CD14-positive monocyte (primary cell): Measurements from ENCODE around the gene CHST12. TPM values are rescaled to one million over a fixed set of nuclear protein-coding genes. Genes with fewer than 3 reads are reported as not detected.
A peak's percentile ranks its signal among the peaks of the same experiment; 100 is the strongest.

Experiments used
- DNase-seq, 3 donors: peaks; one replicate each; pipeline ENCODE4 v3.0.0-alpha.2; 2011 to 2022
- H2AFZ ChIP-seq: 2 replicates; pipeline ENCODE4 v1.6.0; 2012; ENCODE audit warnings: mild to moderate bottlenecking, low read depth, low read length, inconsistent platforms; ENCODE audit not compliant: insufficient read depth, poor library complexity, severe bottlenecking
- H3K27ac ChIP-seq, 2 donors: 1 replicate in 1 of 2; 2 replicates in 1 of 2; pipeline ENCODE4 v1.5.1; 2012 to 2013; ENCODE audit warnings: low read length in 2 of 2, control low read depth in 1 of 2, inconsistent platforms in 1 of 2, low read depth in 1 of 2, mild to moderate bottlenecking in 1 of 2
- H3K27me3 ChIP-seq, 2 donors: one replicate each; pipeline versions ENCODE4 v1.6.0 to v1.6.1; 2011 to 2013; ENCODE audit warnings: low read length in 2 of 2; ENCODE audit not compliant: control insufficient read depth in 2 of 2, insufficient read depth in 2 of 2
- H3K36me3 ChIP-seq, 2 donors: replicated peaks in 1 of 2; 1 replicate in 1 of 2; 2 replicates in 1 of 2; pipeline versions ENCODE4 v1.5.1 to v1.6.1; 2012 to 2013; ENCODE audit warnings: low read length in 2 of 2, control low read depth in 1 of 2, inconsistent platforms in 1 of 2, mild to moderate bottlenecking in 1 of 2; ENCODE audit not compliant: insufficient read depth in 2 of 2, control insufficient read depth in 1 of 2
- H3K4me1 ChIP-seq, 2 donors: 1 replicate in 1 of 2; 2 replicates in 1 of 2; pipeline versions ENCODE4 v1.5.1 to v1.6.1; 2012 to 2013; ENCODE audit warnings: low read length in 2 of 2, control low read depth in 1 of 2, inconsistent platforms in 1 of 2, mild to moderate bottlenecking in 1 of 2, moderate library complexity in 1 of 2; ENCODE audit not compliant: insufficient read depth in 2 of 2, control insufficient read depth in 1 of 2
- H3K4me2 ChIP-seq: replicated peaks from 2 replicates; pipeline ENCODE3; 2012; ENCODE audit warnings: low read length, moderate library complexity, mild to moderate bottlenecking; ENCODE audit not compliant: poor library complexity, severe bottlenecking; ENCODE audit errors: extremely low read depth
- H3K4me3 ChIP-seq, 3 experiments: fragments of 200-600 bp in 1 of 3; sonication (generic) in 1 of 3; replicated peaks in 1 of 3; 1 replicate in 2 of 3; 2 replicates in 1 of 3; pipeline ENCODE4 v1.5.1; 2011 to 2013; ENCODE audit warnings: low read length in 3 of 3, mild to moderate bottlenecking in 3 of 3, control low read depth in 2 of 3, low read depth in 2 of 3, inconsistent platforms in 1 of 3, moderate library complexity in 1 of 3
- H3K79me2 ChIP-seq: 2 replicates; pipeline ENCODE4 v1.6.0; 2012; ENCODE audit warnings: mild to moderate bottlenecking, control low read depth, inconsistent platforms, low read length, moderate library complexity; ENCODE audit not compliant: insufficient read depth
- H3K9ac ChIP-seq: 2 replicates; pipeline ENCODE4 v1.6.0; 2017; ENCODE audit warnings: low read length, mild to moderate bottlenecking; ENCODE audit not compliant: insufficient read depth, poor library complexity, severe bottlenecking
- H3K9me3 ChIP-seq, 2 donors: replicated peaks in 1 of 2; 1 replicate in 1 of 2; 2 replicates in 1 of 2; pipeline versions ENCODE4 v1.5.1 to v1.6.1; 2012 to 2013; ENCODE audit warnings: low read length in 2 of 2, control low read depth in 1 of 2; ENCODE audit not compliant: control insufficient read depth in 1 of 2, insufficient read depth in 1 of 2
- H4K20me1 ChIP-seq: 2 replicates; pipeline ENCODE4 v1.6.0; 2012; ENCODE audit warnings: mild to moderate bottlenecking, low read length, control low read depth, moderate library complexity; ENCODE audit not compliant: insufficient read depth
- H3K27ac Mint-ChIP-seq, 7 donors: one replicate each; pipeline ENCODE4 v1.8.0; 2020; ENCODE audit warnings: mild to moderate bottlenecking in 7 of 7, mixed read lengths in 7 of 7, moderate library complexity in 6 of 7, inconsistent platforms in 2 of 7
- H3K27me3 Mint-ChIP-seq, 3 donors: one replicate each; pipeline ENCODE4 v1.8.0; 2021 to 2022; ENCODE audit warnings: low read depth in 3 of 3, mild to moderate bottlenecking in 3 of 3, mixed read lengths in 3 of 3, moderate library complexity in 3 of 3, inconsistent platforms in 1 of 3
- H3K36me3 Mint-ChIP-seq, 2 donors: one replicate each; pipeline ENCODE4 v1.8.0; 2020; ENCODE audit warnings: mixed read lengths in 2 of 2, inconsistent platforms in 1 of 2, mild to moderate bottlenecking in 1 of 2
- H3K4me1 Mint-ChIP-seq: one replicate; pipeline ENCODE4 v1.8.0; 2020; ENCODE audit warnings: mild to moderate bottlenecking, mixed read lengths
- H3K4me3 Mint-ChIP-seq, 2 donors: one replicate each; pipeline ENCODE4 v1.8.0; 2020; ENCODE audit warnings: mild to moderate bottlenecking in 2 of 2, mixed read lengths in 2 of 2, moderate library complexity in 1 of 2
- H3K9me3 Mint-ChIP-seq, 7 donors: one replicate each; pipeline ENCODE4 v1.8.0; 2020 to 2022; ENCODE audit warnings: mixed read lengths in 7 of 7, mild to moderate bottlenecking in 6 of 7, moderate library complexity in 6 of 7, inconsistent platforms in 2 of 7
- WGBS: methylation state at CpG from one replicate; pipeline ENCODE4 v1.1.5; 2013; ENCODE audit warnings: missing lambda C conversion rate; ENCODE audit not compliant: insufficient coverage; 5-methylcytosine and 5-hydroxymethylcytosine counted together
- intact Hi-C, 2 donors: fragments of 100-400 bp; cut with micrococcal nuclease; formaldehyde crosslinking; loops; one replicate each; pipeline versions ENCODE4 v1.15.0 to v1.15.1; 2023
- polyA plus RNA-seq, 3 donors: library from polyadenylated mRNA; depleted of rRNA in 1 of 3; unstranded in 2 of 3; stranded (reverse) in 1 of 3; fragments of 300-500 nt in 2 of 3; fragments of >200 nt in 1 of 3; fragmentation: Illumina TruSeq in 2 of 3; gene quantifications; 1 replicate in 2 of 3; 2 replicates in 1 of 3; pipeline ENCODE4 v1.2.3, GENCODE V29; 2012 to 2021
- TF ChIP-seq, protein P1 (sequence below): fragments of 200-600 bp; IDR thresholded peaks from one replicate; pipeline ENCODE4 v1.8.0; 2022; ENCODE audit warnings: antibody characterized with exemption, mild to moderate bottlenecking

The CHST12 gene
- polyA plus RNA-seq, 3 donors = 5.8 to 10.6 (median 7.5) TPM

DNA sequence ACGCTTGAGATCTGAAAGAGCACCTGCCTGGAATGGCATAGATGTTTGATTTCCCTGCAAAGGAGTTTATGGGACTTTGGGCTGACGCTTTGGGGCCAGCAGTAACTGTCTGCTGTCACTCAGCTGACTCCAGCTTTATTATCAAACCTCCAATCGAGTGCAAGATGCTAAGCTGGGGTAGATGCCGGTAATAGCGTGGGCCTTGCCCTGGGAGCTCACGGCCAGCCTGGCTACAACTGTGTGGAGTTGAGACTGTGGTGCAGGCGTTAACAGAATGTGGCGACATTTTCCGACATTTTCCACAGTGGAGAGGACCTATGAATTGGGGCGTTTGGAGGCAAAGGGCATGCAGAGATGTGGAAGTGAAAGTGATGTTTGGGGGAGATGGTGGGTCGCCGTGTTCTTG lies 1.3 kb downstream of the CHST12 start:
- Mint-ChIP-seq H3K9me3 (no peaks in the 10 kb centered on the region), H3K4me1 (peaks cover 74% of the 10 kb centered on the region), H3K36me3 (no peaks in the 10 kb centered on the region), H3K27me3 (no peaks in the 10 kb centered on the region), H3K4me3 (peak overlapping the region; percentile 82 to 90), H3K27ac (peak overlapping the region in 3 of 7 donors; percentile 17 to 58 (median 28))
- DNase-seq = peak in 1 of 3 donors; percentile 20
- Histone ChIP-seq H4K20me1 (no peaks in the 10 kb centered on the region), H3K36me3 (no peaks in the 10 kb centered on the region), H3K9ac (peak overlapping the region; percentile 69), H3K4me3 (peak overlapping the region; percentile 68 to 85 (median 78)), H3K27me3 (no peaks in the 10 kb centered on the region), H3K27ac (no peak overlapping the region), H3K9me3 (no peaks in the 10 kb centered on the region), H3K4me2 (peak overlapping the region; percentile 90), H3K4me1 (peaks cover 70 to 75% of the 10 kb centered on the region in 2 donors), H2AFZ (peak overlapping the region; percentile 72), H3K79me2 (peaks cover 53% of the 10 kb centered on the region)
- TF ChIP-seq, protein P1, sequence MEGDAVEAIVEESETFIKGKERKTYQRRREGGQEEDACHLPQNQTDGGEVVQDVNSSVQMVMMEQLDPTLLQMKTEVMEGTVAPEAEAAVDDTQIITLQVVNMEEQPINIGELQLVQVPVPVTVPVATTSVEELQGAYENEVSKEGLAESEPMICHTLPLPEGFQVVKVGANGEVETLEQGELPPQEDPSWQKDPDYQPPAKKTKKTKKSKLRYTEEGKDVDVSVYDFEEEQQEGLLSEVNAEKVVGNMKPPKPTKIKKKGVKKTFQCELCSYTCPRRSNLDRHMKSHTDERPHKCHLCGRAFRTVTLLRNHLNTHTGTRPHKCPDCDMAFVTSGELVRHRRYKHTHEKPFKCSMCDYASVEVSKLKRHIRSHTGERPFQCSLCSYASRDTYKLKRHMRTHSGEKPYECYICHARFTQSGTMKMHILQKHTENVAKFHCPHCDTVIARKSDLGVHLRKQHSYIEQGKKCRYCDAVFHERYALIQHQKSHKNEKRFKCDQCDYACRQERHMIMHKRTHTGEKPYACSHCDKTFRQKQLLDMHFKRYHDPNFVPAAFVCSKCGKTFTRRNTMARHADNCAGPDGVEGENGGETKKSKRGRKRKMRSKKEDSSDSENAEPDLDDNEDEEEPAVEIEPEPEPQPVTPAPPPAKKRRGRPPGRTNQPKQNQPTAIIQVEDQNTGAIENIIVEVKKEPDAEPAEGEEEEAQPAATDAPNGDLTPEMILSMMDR = no peak
- intact Hi-C loops = loop anchor here in 1 of 2 donors (5.0 to 10.0 kb wide), 3 partner anchors 47 to 110 kb away; partner anchors contain the start of genes LFNG and SNX8
- WGBS = 7% methylated on average over 9 of the region's 12 CpGs

DNA sequence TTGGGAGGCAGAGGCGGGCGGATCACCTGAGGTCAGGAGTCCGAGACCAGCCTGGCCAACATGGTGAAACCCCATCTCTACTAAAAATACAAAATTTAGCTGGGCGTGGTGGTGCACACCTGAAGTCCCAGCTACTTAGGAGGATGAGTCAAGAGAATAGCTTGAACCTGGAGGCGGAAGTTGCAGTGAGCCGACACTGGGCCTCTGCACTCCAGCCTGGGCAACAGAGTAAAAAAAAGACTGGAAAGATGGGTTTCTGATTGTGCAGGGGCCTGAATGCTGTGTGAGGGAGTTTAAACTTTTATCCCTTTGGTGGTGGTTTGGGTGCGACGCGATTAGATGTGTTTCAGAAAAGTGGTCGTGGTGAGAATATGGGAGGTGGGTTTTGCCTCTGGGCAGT lies 1.8 kb downstream of the CHST12 start:
- no peak overlapping the region for H3K9ac ChIP-seq
- H3K4me1 ChIP-seq = peaks cover 70 to 75% of the 10 kb centered on the region in 2 donors
- H3K4me1 Mint-ChIP-seq = peaks cover 74% of the 10 kb centered on the region

More for the DNA sequence above, 1.8 kb downstream of the CHST12 start:
- H3K27ac ChIP-seq = peak overlapping the region in 1 of 2 donors; percentile 48
- intact Hi-C loops = loop anchor here in 1 of 2 donors (10.0 kb wide), 1 partner anchor 110 kb away; the partner anchor contains the start of gene LFNG
- peak overlapping the region in 1 of 3 experiments; percentile 78 for H3K4me3 ChIP-seq
- no peaks in the 10 kb centered on the region for H4K20me1 ChIP-seq
- H3K79me2 ChIP-seq = peaks cover 58% of the 10 kb centered on the region
- H3K9me3 ChIP-seq = no peaks in the 10 kb centered on the region
- Mint-ChIP-seq H3K27ac (peak overlapping the region in 5 of 7 donors; percentile 33 to 77 (median 61)), H3K36me3 (no peaks in the 10 kb centered on the region), H3K9me3 (no peaks in the 10 kb centered on the region), H3K27me3 (no peaks in the 10 kb centered on the region), H3K4me3 (peak overlapping the region; percentile 82 to 90)
- WGBS = 39% methylated on average over 7 of the region's 10 CpGs
- H3K4me2 ChIP-seq = peak overlapping the region; percentile 90
- no peaks in the 10 kb centered on the region for H3K36me3 ChIP-seq
- peak overlapping the region; percentile 61 for H2AFZ ChIP-seq
- TF ChIP-seq, protein P1 = no peak
- peak in 1 of 3 donors; percentile 20 for DNase-seq
- no peaks in the 10 kb centered on the region for H3K27me3 ChIP-seq
